GM10266 (cell line): ENCODE measurements around the gene CEP68.

Experiments
- DNase-seq: peaks from one replicate; pipeline ENCODE4 v3.0.0; 2012; ENCODE audit errors: extremely low spot score
- TF ChIP-seq, protein P1 (sequence below): IDR thresholded peaks from 2 replicates; pipeline ENCODE4 v1.5.1; 2012; ENCODE audit warnings: mild to moderate bottlenecking, low read depth; ENCODE audit not compliant: control insufficient read depth, insufficient read depth; ENCODE audit errors: missing control alignments

Gene CEP68

DNA sequence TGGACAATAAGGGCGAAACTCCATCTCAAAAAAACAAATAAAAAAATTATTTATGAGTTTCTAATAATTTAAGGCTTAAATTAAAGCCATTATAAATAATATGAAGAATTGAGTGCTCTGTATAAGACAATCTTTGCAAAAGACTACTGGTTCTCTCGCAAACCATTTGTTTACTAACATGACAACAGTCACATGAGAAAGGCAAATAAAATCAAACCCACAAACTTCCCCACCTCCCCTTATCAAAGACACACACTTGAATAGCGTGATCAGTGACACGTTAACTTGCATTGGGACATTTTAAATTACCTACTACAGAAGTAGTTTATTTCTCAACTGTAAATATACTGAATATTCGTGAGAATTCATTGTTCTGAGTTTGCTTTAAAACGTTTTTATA lies 52.6 kb downstream of the CEP68 start:
- TF ChIP-seq, protein P1, sequence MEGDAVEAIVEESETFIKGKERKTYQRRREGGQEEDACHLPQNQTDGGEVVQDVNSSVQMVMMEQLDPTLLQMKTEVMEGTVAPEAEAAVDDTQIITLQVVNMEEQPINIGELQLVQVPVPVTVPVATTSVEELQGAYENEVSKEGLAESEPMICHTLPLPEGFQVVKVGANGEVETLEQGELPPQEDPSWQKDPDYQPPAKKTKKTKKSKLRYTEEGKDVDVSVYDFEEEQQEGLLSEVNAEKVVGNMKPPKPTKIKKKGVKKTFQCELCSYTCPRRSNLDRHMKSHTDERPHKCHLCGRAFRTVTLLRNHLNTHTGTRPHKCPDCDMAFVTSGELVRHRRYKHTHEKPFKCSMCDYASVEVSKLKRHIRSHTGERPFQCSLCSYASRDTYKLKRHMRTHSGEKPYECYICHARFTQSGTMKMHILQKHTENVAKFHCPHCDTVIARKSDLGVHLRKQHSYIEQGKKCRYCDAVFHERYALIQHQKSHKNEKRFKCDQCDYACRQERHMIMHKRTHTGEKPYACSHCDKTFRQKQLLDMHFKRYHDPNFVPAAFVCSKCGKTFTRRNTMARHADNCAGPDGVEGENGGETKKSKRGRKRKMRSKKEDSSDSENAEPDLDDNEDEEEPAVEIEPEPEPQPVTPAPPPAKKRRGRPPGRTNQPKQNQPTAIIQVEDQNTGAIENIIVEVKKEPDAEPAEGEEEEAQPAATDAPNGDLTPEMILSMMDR: no peak
- no peak for DNase-seq

- TF ChIP-seq, protein P1: no peak
- no peak for DNase-seq
Observed at GRCh38 chr2:65112633-65113032, 56.4 kb downstream of the CEP68 start.

DNA sequence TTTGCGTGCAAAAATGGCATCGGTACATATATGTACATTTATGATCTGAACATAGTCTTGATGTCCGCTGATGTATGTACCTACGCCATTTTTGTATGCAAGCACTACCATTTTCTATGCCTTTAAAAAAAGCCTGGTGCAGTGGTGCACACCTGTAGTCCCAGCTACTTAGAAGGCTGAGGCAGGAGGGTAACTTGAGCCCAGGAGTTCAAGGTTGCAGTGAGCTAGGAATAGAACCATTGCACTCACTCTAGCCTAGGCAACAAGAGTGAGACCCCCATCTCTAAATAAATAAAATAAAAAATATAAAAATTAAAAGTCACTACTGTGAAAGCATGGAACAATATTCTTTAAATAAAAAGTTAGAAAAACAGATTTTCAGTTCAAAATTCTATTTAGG lies 57.0 kb downstream of the CEP68 start:
- no peak for DNase-seq
- TF ChIP-seq, protein P1: no peak

DNA sequence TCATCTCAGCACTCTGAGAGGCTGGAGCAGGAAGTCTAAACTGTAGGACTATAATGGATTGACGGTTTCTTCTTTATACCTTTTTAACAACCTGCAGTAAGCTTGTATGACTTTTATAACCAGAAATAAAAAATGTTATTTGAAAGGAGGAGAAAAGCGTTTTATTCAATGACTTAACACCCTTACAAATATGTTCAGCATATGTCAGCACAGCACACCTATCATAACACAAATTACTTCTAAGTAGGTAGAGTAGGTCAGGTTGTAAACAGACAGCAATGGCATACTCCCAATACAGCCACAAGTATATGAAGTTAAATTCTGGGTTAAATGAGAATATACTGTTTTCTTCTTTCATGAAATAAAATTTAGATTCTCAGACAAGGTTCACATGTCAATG lies 57.6 kb downstream of the CEP68 start:
- DNase-seq: no peak
- TF ChIP-seq, protein P1: no peak

DNA sequence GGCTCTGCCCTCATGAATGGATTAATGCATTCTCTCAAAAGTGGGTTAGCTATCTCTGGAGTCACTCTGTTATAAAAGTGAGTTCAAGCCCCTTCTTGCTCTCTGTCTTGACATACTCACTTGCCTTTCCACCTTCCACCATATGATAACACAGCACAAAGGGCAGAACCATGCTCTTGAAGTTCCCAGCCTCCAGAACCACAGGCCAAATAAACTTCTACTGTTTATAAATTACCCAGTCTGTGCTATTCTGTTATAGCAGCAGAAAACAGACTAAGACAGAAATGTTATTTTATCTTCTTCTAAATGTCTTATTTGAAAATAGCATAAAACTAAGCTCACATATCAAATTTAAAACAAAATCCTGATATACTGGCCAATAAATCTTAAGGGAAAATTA lies 58.7 kb downstream of the CEP68 start:
- DNase-seq: no peak
- TF ChIP-seq, protein P1: no peak

DNA sequence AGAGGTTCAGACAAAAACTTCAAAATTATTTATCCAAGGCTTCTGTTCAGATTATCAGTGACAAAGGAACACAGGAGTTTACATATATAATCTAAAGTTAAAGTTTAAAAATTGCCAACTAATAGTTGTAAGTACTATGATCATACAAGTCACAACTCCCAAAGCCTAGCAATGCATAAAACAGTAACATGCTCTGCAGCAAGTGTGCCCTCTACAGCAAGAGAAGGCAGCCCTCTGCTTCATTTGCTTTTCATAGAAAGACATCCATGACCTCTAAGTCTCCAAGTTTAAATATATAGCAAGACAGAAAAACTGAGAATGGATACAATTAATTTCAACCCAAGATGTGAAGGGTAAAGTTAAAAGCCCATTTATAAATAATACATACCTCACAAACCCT lies 60.4 kb downstream of the CEP68 start:
- no peak for DNase-seq
- TF ChIP-seq, protein P1: no peak

DNA sequence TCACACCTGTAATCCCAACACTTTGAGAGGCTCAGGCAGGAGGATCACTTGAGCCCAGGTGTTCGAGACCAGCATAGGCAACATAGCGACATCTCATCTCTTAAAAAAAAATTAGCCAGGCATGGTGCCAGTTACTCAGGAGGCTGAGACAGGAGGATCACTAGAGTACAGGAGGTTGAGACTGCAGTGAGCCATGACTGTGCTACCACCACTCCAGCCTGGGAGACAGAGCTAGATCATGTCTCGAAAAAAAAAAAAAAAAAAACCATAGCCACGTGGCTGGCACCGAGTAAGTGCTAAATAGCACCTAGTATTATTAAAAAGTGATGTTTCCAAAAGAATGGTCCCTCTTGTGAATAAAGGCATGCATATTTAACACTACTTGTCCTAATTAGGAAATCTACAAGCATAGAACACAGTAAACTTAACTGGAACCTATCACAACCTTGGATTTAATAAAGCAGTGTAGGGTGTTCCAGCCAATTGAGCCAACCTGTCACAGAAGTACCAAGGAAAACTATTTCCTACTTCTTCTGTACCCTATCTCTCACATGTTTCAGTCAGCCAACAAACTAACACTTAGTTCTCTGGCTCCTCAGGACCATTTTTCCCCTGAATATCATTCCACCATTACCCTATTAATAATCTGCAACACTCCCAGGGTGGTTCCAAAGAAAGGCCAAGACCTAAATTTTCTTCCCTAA lies 64.9 kb downstream of the CEP68 start:
- no peak for DNase-seq
- TF ChIP-seq, protein P1: no peak
